VCaP (cell line): ENCODE results near the gene NFKB2.

Experiments used
- H3K27ac ChIP-seq: fragments of 450-650 bp; 2 replicates; pipeline ENCODE4 v1.5.1; 2017
- TF ChIP-seq, protein P1 (sequence below): fragments of 450-650 bp; conservative IDR thresholded peaks from 2 replicates; pipeline ENCODE4 v1.5.1; 2017; ENCODE audit warnings: mild to moderate bottlenecking, moderate library complexity

Gene NFKB2

DNA sequence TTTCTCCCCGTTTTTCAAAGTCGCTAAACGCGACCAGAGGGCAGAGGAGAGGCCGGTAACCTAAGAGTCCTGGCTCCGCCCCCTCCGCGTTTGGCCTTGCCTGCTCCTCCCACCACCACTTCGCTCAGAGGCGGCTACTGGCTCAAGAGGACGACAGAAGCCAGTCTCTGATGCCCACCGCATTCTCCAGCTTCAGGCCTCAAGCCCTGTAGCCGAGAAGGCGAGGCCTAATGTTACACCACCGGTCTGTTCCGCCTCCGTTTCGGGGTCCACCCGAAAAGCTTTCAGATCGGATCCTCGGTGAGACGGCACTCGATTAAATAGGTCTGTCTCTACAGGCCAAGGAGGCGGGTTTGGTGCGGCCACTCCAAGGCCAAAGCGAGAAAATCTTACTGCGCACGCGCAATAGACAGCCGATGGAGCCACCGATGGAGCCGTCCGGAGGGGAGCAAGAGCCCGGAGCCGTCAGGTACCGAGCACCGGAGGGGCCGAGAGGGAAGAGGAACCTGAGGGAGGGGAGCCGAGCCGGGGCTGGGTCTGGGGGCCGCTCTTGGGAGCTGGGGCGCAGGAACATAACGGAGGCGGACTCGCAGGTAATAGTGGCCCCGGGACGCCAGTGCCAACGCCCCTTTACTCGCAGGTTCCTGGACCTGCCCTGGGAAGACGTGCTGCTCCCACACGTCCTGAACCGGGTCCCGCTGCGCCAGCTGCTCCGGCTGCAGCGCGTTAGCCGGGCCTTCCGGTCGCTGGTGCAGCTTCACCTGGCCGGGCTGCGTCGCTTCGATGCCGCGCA lies 25.4 kb downstream of the NFKB2 start, which contains the start of gene FBXL15:
TSS of gene FBXL15 (plus strand) at position 123 of the 793 bp plus-strand sequence. CDS start at position 417, 294 bp downstream.
- TF ChIP-seq, protein P1, sequence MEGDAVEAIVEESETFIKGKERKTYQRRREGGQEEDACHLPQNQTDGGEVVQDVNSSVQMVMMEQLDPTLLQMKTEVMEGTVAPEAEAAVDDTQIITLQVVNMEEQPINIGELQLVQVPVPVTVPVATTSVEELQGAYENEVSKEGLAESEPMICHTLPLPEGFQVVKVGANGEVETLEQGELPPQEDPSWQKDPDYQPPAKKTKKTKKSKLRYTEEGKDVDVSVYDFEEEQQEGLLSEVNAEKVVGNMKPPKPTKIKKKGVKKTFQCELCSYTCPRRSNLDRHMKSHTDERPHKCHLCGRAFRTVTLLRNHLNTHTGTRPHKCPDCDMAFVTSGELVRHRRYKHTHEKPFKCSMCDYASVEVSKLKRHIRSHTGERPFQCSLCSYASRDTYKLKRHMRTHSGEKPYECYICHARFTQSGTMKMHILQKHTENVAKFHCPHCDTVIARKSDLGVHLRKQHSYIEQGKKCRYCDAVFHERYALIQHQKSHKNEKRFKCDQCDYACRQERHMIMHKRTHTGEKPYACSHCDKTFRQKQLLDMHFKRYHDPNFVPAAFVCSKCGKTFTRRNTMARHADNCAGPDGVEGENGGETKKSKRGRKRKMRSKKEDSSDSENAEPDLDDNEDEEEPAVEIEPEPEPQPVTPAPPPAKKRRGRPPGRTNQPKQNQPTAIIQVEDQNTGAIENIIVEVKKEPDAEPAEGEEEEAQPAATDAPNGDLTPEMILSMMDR, result no peak

DNA sequence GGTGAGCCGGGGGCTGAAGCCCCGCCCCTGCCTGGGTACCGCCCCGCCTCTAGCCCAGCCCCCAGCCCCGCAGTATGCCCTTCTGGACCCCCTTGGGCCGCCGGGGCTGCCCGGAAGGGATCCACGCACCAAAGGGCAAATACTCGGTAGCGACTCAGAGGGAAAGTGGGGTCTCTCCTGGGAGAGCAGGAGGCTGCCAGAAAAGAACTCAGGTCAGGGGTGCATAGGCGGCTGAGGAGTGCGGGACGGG lies 25.9 kb downstream of the NFKB2 start:
- H3K27ac ChIP-seq, result peak overlapping the region; percentile 95
- TF ChIP-seq, protein P1, result no peak

More for the DNA sequence above, 25.4 kb downstream of the NFKB2 start, which contains the start of gene FBXL15:
- H3K27ac ChIP-seq, result peak within 1 kb of the TSS; percentile 95

- H3K27ac ChIP-seq, result peak overlapping the region; percentile 95
- TF ChIP-seq, protein P1, result no peak
Observed at GRCh38 chr10:102421757-102422512, 26.4 kb downstream of the NFKB2 start.

- peak overlapping the region; percentile 95 for H3K27ac ChIP-seq
- TF ChIP-seq, protein P1, result peak; percentile 93
Observed at GRCh38 chr10:102422545-102423129, 27.1 kb downstream of the NFKB2 start.

- TF ChIP-seq, protein P1, result no peak
- H3K27ac ChIP-seq, result peak overlapping the region; percentile 95
Observed at GRCh38 chr10:102423372-102423968, 28.0 kb downstream of the NFKB2 start.

- H3K27ac ChIP-seq, result no peak overlapping the region
- TF ChIP-seq, protein P1, result no peak
Observed at GRCh38 chr10:102424145-102424544, 28.6 kb downstream of the NFKB2 start.

DNA sequence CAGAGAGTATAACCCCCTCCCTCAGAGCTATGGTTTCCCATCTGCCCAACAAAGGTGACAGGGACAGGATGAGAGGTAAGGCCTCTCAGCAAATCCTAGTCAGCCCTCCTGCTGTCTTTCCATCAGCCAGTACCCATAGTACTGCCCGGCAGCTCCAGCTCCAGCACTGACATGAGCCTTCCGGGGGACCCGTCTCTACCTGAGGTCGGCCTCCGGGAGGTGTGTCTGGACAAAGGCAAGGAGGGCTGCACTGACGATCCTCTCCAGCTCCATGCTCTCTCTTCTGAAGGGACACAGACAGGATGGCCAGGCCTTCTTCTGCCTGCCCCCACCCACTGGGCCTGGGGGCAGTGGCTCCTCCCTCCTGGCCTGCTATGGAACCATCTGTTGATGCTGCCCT lies 29.4 kb downstream of the NFKB2 start:
- H3K27ac ChIP-seq, result no peak overlapping the region
- TF ChIP-seq, protein P1, result no peak
